Kidney glomerular epithelial cell (primary cell): Measurements from ENCODE around the gene TANC1.

Source experiments
- DNase-seq: peaks from one replicate; lab custom pipeline; 2025; lab: John Stamatoyannopoulos, UW

TANC1 gene

GRCh38 chr2:159160954-159161353 is 192.5 kb downstream of the TANC1 start:
- DNase-seq: no peak

GRCh38 chr2:159163930-159164329 is 195.5 kb downstream of the TANC1 start:
- DNase-seq: no peak

GRCh38 chr2:159164457-159164911 is 196.0 kb downstream of the TANC1 start:
- no peak for DNase-seq

GRCh38 chr2:159165048-159165447 is 196.6 kb downstream of the TANC1 start:
- DNase-seq: no peak

- DNase-seq: no peak
Observed at GRCh38 chr2:159168707-159169106, 200.3 kb downstream of the TANC1 start.

GRCh38 chr2:159169187-159169586 is 200.7 kb downstream of the TANC1 start:
- no peak for DNase-seq

GRCh38 chr2:159172403-159172802 is 204.0 kb downstream of the TANC1 start:
- DNase-seq: no peak

GRCh38 chr2:159174759-159175158 is 206.3 kb downstream of the TANC1 start:
- DNase-seq: no peak

- no peak for DNase-seq
Observed at GRCh38 chr2:159175182-159175581, 206.7 kb downstream of the TANC1 start.

- no peak for DNase-seq
Observed at GRCh38 chr2:159175927-159176326, 207.5 kb downstream of the TANC1 start.

- DNase-seq: no peak
Observed at GRCh38 chr2:159176555-159176954, 208.1 kb downstream of the TANC1 start.

- DNase-seq: no peak
Observed at GRCh38 chr2:159177357-159177756, 208.9 kb downstream of the TANC1 start.

GRCh38 chr2:159177957-159178356 is 209.5 kb downstream of the TANC1 start:
- no peak for DNase-seq

- DNase-seq: no peak
Observed at GRCh38 chr2:159179096-159179495, 210.7 kb downstream of the TANC1 start.

GRCh38 chr2:159179696-159180095 is 211.3 kb downstream of the TANC1 start:
- DNase-seq: no peak

- no peak for DNase-seq
Observed at GRCh38 chr2:159183346-159183745, 214.9 kb downstream of the TANC1 start.

- DNase-seq: peak; percentile 97
Observed at GRCh38 chr2:159185401-159186130, 217.1 kb downstream of the TANC1 start.

GRCh38 chr2:159186462-159186861 is 218.0 kb downstream of the TANC1 start:
- DNase-seq: no peak

- DNase-seq: no peak
Observed at GRCh38 chr2:159187106-159187505, 218.7 kb downstream of the TANC1 start.

GRCh38 chr2:159188449-159188848 is 220.0 kb downstream of the TANC1 start:
- DNase-seq: no peak

- DNase-seq: no peak
Observed at GRCh38 chr2:159192371-159192918, 224.0 kb downstream of the TANC1 start.

GRCh38 chr2:159193791-159194190 is 225.4 kb downstream of the TANC1 start:
- no peak for DNase-seq

GRCh38 chr2:159194241-159194640 is 225.8 kb downstream of the TANC1 start:
- no peak for DNase-seq

- DNase-seq: no peak
Observed at GRCh38 chr2:159195697-159196096, 227.3 kb downstream of the TANC1 start.
